ENCODE results near the gene EFNA5. TPM values are rescaled to one million over a fixed set of nuclear protein-coding genes. Genes with fewer than 3 reads are reported as not detected.

Gene EFNA5
- total RNA-seq, 1 donor from 2014 or later, result 12.6 TPM

DNA sequence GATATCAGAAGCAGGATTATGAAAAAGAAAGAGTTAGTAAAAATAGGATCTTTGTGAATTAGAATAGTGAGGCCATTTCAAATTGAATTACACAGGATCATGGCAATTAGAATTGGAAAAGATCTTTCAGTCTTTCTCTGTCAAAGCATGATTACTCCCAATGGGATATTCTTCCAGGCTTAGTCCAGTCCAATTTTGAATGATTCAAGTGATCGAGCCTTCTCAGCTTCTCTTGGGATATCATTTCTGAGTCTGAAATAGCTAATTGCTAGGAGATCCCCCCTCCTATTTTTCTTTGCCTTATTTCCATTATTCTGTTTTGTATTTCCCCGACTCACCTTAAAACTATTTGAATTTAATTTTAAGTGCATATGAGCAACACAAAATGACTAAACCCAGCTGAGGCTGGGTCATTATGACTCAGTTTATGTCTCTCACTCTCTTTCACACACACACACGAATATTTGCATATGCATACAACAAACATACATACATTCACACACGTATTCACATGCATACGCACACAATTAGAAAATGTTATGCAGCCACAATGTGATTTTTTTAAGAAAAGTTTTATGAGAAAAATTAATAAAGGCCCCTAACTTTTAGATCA, 34.8 kb upstream of the EFNA5 start:
- DNase-seq (ENCODE audit: low read depth), result peak; percentile 25
- Histone ChIP-seq H3K4me3 (ENCODE audit: low read depth, low read length) (no peak overlapping the region), H3K27me3 (ENCODE audit: control insufficient read depth, insufficient read depth, low read length) (no peaks in the 10 kb centered on the region), H3K36me3 (ENCODE audit: control insufficient read depth, insufficient read depth, low read length) (no peaks in the 10 kb centered on the region)
- TF ChIP-seq, protein P1, sequence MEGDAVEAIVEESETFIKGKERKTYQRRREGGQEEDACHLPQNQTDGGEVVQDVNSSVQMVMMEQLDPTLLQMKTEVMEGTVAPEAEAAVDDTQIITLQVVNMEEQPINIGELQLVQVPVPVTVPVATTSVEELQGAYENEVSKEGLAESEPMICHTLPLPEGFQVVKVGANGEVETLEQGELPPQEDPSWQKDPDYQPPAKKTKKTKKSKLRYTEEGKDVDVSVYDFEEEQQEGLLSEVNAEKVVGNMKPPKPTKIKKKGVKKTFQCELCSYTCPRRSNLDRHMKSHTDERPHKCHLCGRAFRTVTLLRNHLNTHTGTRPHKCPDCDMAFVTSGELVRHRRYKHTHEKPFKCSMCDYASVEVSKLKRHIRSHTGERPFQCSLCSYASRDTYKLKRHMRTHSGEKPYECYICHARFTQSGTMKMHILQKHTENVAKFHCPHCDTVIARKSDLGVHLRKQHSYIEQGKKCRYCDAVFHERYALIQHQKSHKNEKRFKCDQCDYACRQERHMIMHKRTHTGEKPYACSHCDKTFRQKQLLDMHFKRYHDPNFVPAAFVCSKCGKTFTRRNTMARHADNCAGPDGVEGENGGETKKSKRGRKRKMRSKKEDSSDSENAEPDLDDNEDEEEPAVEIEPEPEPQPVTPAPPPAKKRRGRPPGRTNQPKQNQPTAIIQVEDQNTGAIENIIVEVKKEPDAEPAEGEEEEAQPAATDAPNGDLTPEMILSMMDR (IDR thresholded peaks at IDR 0.05; ENCODE audit: insufficient read depth, low read length, poor library complexity, severe bottlenecking), result no peak

DNA sequence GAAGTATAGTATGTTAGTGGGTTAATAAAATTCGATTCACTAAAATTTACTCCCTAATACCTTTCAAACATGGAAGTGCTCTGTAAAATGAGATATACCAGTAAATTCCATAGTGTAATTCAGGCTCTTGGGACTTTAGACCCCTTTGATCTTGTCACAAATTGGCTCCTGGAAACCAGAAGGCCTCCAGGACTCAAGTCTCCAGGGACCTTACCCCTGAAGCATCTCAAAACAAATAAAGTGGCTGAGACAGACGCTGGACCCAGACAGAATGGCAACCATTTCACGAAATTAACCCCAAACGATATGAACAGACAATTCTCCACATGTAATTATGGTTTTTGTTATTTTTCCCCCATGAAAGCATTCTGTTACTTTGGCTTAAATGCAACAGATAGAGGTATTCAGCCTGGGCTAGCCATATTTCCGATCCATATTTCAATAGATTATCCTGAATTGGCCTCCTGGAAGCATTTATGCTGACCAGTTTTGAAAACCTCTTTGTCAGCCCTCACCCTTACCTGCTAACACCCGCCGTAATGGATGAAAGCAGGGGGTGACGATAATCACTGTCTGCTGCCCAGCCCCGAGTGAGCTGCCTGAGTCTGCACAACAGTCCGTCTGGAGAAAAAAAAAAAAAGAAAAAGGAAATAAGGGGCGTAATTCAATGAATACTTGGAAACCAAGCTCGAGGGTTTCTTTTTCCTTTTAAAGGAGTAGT, 34.1 kb upstream of the EFNA5 start:
- Histone ChIP-seq H3K36me3 (ENCODE audit: control insufficient read depth, insufficient read depth, low read length) (no peaks in the 10 kb centered on the region), H3K4me3 (ENCODE audit: low read depth, low read length) (no peak overlapping the region), H3K27me3 (ENCODE audit: control insufficient read depth, insufficient read depth, low read length) (no peaks in the 10 kb centered on the region)
- TF ChIP-seq, protein P1 (IDR thresholded peaks at IDR 0.05; ENCODE audit: insufficient read depth, low read length, poor library complexity, severe bottlenecking), result no peak
- DNase-seq (ENCODE audit: low read depth), result no peak

DNA sequence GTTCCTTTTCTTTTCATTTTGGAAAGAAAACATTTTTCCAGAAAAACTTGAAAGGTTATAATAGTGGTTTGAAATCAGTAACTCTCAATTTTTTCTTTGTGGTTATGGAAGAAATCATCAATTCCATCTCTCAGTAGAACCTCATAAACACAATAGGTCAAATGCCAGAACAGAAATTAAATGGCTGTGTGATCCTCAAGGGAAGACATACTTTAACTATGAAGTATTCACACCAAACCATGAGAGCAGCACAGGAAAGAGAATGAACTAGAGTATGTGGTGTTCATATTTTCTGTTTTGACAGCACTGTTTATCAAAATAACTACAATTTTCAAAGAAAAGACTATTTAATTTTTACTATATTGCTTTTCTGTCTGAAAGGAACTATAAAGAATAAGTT, 29.7 kb upstream of the EFNA5 start:
- no peaks in the 10 kb centered on the region for H3K27me3 ChIP-seq (ENCODE audit: control insufficient read depth, insufficient read depth, low read length)
- TF ChIP-seq, protein P1 (IDR thresholded peaks at IDR 0.05; ENCODE audit: insufficient read depth, low read length, poor library complexity, severe bottlenecking), result no peak
- DNase-seq (ENCODE audit: low read depth), result no peak
- H3K36me3 ChIP-seq (ENCODE audit: control insufficient read depth, insufficient read depth, low read length), result no peaks in the 10 kb centered on the region
- no peak overlapping the region for H3K4me3 ChIP-seq (ENCODE audit: low read depth, low read length)

DNA sequence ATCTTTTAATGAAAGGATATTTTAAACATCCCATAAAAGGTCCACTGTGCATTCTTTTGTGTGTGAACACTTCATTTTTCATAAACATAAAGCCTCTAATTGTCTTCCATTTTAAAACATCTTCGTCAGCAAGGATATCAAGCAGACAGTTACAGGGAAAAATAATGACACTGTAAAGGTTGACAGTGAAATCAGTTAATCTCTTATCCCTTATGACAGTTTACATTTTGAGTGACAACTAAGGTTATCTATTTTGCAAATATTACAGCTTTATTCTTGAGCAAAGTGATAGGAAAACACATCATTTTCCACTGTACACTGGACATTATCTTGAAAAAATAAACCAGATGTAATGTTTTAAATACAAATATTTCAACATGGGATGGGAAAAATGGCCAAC, 28.7 kb upstream of the EFNA5 start:
- TF ChIP-seq, protein P1 (IDR thresholded peaks at IDR 0.05; ENCODE audit: insufficient read depth, low read length, poor library complexity, severe bottlenecking), result no peak
- DNase-seq (ENCODE audit: low read depth), result no peak
- Histone ChIP-seq H3K27me3 (ENCODE audit: control insufficient read depth, insufficient read depth, low read length) (no peaks in the 10 kb centered on the region), H3K36me3 (ENCODE audit: control insufficient read depth, insufficient read depth, low read length) (no peaks in the 10 kb centered on the region), H3K4me3 (ENCODE audit: low read depth, low read length) (no peak overlapping the region)

DNA sequence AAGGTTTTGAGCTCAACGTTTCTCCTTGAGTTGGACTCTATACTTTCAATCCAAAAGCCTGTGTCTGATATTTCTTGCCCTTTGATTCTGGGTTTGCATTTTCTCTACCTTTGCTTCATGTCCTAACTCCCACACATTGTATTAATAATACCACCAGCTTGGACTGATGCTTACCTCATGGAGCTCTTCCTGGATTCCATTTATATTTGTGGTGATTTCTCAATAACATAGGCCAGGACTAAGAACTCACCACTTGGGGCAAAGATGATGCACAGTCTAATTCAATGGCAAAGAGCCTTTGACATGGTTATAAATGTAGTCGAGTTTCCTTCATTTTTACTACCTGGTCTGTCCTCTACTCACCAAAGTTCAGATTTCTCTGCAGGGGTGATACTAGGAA, 27.5 kb upstream of the EFNA5 start:
- Histone ChIP-seq H3K36me3 (ENCODE audit: control insufficient read depth, insufficient read depth, low read length) (no peaks in the 10 kb centered on the region), H3K4me3 (ENCODE audit: low read depth, low read length) (no peak overlapping the region), H3K27me3 (ENCODE audit: control insufficient read depth, insufficient read depth, low read length) (no peaks in the 10 kb centered on the region)
- DNase-seq (ENCODE audit: low read depth), result no peak
- TF ChIP-seq, protein P1 (IDR thresholded peaks at IDR 0.05; ENCODE audit: insufficient read depth, low read length, poor library complexity, severe bottlenecking), result no peak
